ENCODE results near the gene DLG5. TPM values are rescaled to one million over a fixed set of nuclear protein-coding genes. Genes with fewer than 3 reads are reported as not detected.
"Not testable (repeated sequence)": the region's sequence is repeated elsewhere in the genome, so short reads cannot be mapped to it uniquely, and the experiment has no call there.

The DLG5 gene
- total RNA-seq, 3 donors from 2014 or later = 43.0 to 192 (median 138) TPM

DNA sequence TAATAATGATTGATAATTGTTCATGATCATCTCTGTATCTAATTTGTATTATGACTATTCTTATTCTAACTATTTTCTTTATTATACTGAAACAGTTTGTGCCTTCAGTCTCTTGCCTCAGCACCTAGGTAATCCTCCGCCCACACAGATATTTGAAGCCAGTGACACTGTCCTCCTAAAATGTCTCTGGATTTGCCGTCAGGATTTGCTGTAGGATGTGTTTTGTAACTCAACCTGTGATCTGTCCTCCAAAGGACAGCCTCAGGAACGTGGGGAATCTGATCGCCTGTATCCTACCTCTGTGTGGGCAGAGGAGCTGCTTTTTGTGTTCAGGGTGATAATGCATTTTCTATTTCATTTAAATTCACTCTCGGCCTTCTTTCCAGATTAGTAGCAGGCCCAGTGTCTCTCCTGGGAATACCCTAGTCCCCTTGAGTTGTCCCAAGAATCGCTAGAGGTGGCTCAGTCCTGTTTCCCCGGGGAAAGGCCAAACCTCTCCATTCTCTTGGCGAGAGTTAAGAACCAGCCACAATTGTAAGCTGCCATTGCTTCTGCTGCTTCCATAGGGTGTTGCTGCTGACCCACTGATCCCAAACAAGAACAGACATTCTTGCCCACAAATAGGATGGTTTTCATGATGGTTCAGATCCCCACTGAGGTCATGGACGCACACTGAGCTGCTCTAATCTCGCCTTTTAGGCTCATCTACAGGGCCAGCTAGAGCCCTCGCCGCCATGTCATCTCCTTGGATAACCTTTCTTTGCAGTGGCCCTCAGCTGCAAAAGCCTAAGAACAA lies 152.7 kb downstream of the DLG5 start:
- intact Hi-C loops (cut with DNase I; ENCODE audit: low total_unique reads) = no loop called here
- Histone ChIP-seq H3K27ac (peak overlapping the region; percentile 52 to 60), H3K36me3 (no peaks in the 10 kb centered on the region), H3K4me3 (no peak overlapping the region), H3K4me1 (no peaks in the 10 kb centered on the region), H3K27me3 (no peaks in the 10 kb centered on the region), H3K9me3 (peaks cover 11 to 15% of the 10 kb centered on the region in 2 donors)
- TF ChIP-seq POLR2A (IDR thresholded peaks at IDR 0.05) (no peak), CTCF (IDR thresholded peaks at IDR 0.05) (no peak), POLR2AphosphoS5 (IDR thresholded peaks at IDR 0.05) (no peak)
- peak in 1 of 2 donors; percentile 66 for DNase-seq (ENCODE audit: low spot score in 2 of 2)

- H3K27me3 ChIP-seq; H3K27ac ChIP-seq; H3K4me3 ChIP-seq; H3K4me1 ChIP-seq; intact Hi-C loops (cut with DNase I; ENCODE audit: low total_unique reads); H3K36me3 ChIP-seq: not testable (repeated sequence)
- H3K9me3 ChIP-seq = peaks cover 11 to 15% of the 10 kb centered on the region in 2 donors
- peak in 1 of 2 donors; percentile 10 for DNase-seq (ENCODE audit: low spot score in 2 of 2)
These were observed 153.5 kb downstream of the DLG5 start for GRCh38 chr10:77772852-77773600.

- peaks cover 5 to 8% of the 10 kb centered on the region in 2 donors for H3K9me3 ChIP-seq
- H3K36me3 ChIP-seq = no peaks in the 10 kb centered on the region
- H3K27ac ChIP-seq = no peak overlapping the region
- intact Hi-C loops (cut with DNase I; ENCODE audit: low total_unique reads) = no loop called here
- H3K4me3 ChIP-seq = no peak overlapping the region
- H3K27me3 ChIP-seq = no peaks in the 10 kb centered on the region
- TF ChIP-seq POLR2AphosphoS5 (IDR thresholded peaks at IDR 0.05) = no peak
- TF ChIP-seq CTCF (IDR thresholded peaks at IDR 0.05) = no peak
- TF ChIP-seq POLR2A (IDR thresholded peaks at IDR 0.05) = no peak
- DNase-seq (ENCODE audit: low spot score in 2 of 2) = peak in 1 of 2 donors; percentile 7
- no peaks in the 10 kb centered on the region for H3K4me1 ChIP-seq
These were observed 154.7 kb downstream of the DLG5 start for GRCh38 chr10:77771851-77772250.

- no peak overlapping the region for H3K4me3 ChIP-seq
- DNase-seq (ENCODE audit: low spot score in 2 of 2) = no peak
- no peak for TF ChIP-seq POLR2A (IDR thresholded peaks at IDR 0.05)
- no peak for TF ChIP-seq POLR2AphosphoS5 (IDR thresholded peaks at IDR 0.05)
- TF ChIP-seq CTCF (IDR thresholded peaks at IDR 0.05) = no peak
- H3K36me3 ChIP-seq = no peaks in the 10 kb centered on the region
- peaks cover 1 to 4% of the 10 kb centered on the region in 2 donors for H3K9me3 ChIP-seq
- no peak overlapping the region for H3K27ac ChIP-seq
- intact Hi-C loops (cut with DNase I; ENCODE audit: low total_unique reads) = no loop called here
- H3K27me3 ChIP-seq = no peaks in the 10 kb centered on the region
- H3K4me1 ChIP-seq = no peaks in the 10 kb centered on the region
These were observed 155.1 kb downstream of the DLG5 start for GRCh38 chr10:77771450-77771849.

DNA sequence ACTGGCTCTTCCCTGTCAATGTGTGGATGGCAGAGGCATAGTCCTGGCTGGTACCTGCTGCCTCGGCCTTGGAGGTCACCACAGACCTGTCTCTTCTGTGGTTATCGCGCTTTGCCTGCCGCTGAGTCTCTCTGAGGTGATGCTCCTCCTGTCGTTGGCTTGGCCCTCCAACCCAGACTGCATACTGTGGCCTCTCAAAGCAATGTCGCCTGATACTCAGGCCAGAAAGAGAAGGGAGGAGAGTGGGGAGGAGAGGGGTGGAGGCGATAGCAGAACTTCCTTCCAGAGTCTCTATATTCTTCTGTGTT lies 155.7 kb downstream of the DLG5 start:
- DNase-seq (ENCODE audit: low spot score in 2 of 2) = no peak
- H3K9me3 ChIP-seq = no peaks in the 10 kb centered on the region
- intact Hi-C loops (cut with DNase I; ENCODE audit: low total_unique reads) = no loop called here
- no peak for TF ChIP-seq CTCF (IDR thresholded peaks at IDR 0.05)
- no peak for TF ChIP-seq POLR2AphosphoS5 (IDR thresholded peaks at IDR 0.05)
- no peak for TF ChIP-seq POLR2A (IDR thresholded peaks at IDR 0.05)
- no peaks in the 10 kb centered on the region for H3K27me3 ChIP-seq
- no peaks in the 10 kb centered on the region for H3K36me3 ChIP-seq
- H3K27ac ChIP-seq = no peak overlapping the region
- H3K4me1 ChIP-seq = no peaks in the 10 kb centered on the region
- H3K4me3 ChIP-seq = no peak overlapping the region
